ENCODE measurements around the gene SLAMF1.

GRCh38 chr1:160615660-160616059 lies 31.2 kb downstream of the SLAMF1 start:
- TF ChIP-seq EP300 (IDR thresholded peaks at IDR 0.05) (no peak), POLR2A (IDR thresholded peaks at IDR 0.05) (no peak)

Measured in upper lobe of left lung (tissue), 4 donors.